Neural cell (in vitro differentiated cells): Measurements from ENCODE around the gene LARGE1. TPM values are rescaled to one million over a fixed set of nuclear protein-coding genes. Genes with fewer than 3 reads are reported as not detected.

Experiments used
- H2AFZ ChIP-seq: fragments of 200-600, 300-800 bp; sonication (generic), shearing (Covaris generic); 2 replicates; pipeline ENCODE4 v1.6.0; 2014; ENCODE audit warnings: low read depth, mild to moderate bottlenecking, antibody characterized with exemption, low read length, moderate library complexity
- H3F3A ChIP-seq: fragments of 200-600 bp; shearing (Covaris generic); 2 replicates; pipeline ENCODE4 v1.6.1; 2016; ENCODE audit warnings: mild to moderate bottlenecking, moderate library complexity, mixed read lengths, antibody characterized with exemption, low read length; ENCODE audit not compliant: insufficient read depth, poor library complexity, severe bottlenecking
- H3K27ac ChIP-seq: fragments of 200-600, 300-800 bp; sonication (generic), shearing (Covaris generic); 2 replicates; pipeline ENCODE4 v1.5.1; 2014; ENCODE audit warnings: mild to moderate bottlenecking, low read length, moderate library complexity
- H3K27me3 ChIP-seq: fragments of 300-800, 200-600 bp; sonication (generic), shearing (Covaris generic); 2 replicates; pipeline ENCODE4 v1.6.0; 2014; ENCODE audit warnings: mild to moderate bottlenecking, low read depth, low read length, moderate library complexity; ENCODE audit not compliant: insufficient read depth
- H3K36me3 ChIP-seq: fragments of 300-800, 200-600 bp; sonication (generic), shearing (Covaris generic); 2 replicates; pipeline ENCODE4 v1.5.1; 2014; ENCODE audit warnings: mild to moderate bottlenecking, antibody characterized with exemption, low read length, moderate library complexity; ENCODE audit not compliant: insufficient read depth
- H3K4me2 ChIP-seq: fragments of 300-800, 200-600 bp; sonication (generic), shearing (Covaris generic); 2 replicates; pipeline ENCODE4 v1.6.0; 2014; ENCODE audit warnings: mild to moderate bottlenecking, low read length
- H3K4me3 ChIP-seq: fragments of 300-800, 200-600 bp; sonication (generic), shearing (Covaris generic); 2 replicates; pipeline ENCODE4 v1.5.1; 2014; ENCODE audit warnings: mild to moderate bottlenecking, low read length, moderate library complexity
- H3K79me2 ChIP-seq: fragments of 200-600 bp; shearing (Covaris generic); replicated peaks from 2 replicates; pipeline ENCODE4 v1.6.0; 2014; ENCODE audit warnings: mild to moderate bottlenecking, low read length, moderate library complexity; ENCODE audit not compliant: insufficient read depth
- H3K9ac ChIP-seq: fragments of 300-800, 200-600 bp; sonication (generic), shearing (Covaris generic); 2 replicates; pipeline ENCODE4 v1.6.1; 2016; ENCODE audit warnings: mild to moderate bottlenecking, low read length, mixed read lengths
- H3K9me2 ChIP-seq: fragments of 200-600 bp; shearing (Covaris generic); 2 replicates; pipeline ENCODE4 v1.6.1; 2016; ENCODE audit warnings: mild to moderate bottlenecking, low read length, mixed read lengths; ENCODE audit not compliant: insufficient read depth
- H3K9me3 ChIP-seq: fragments of 200-600, 300-800 bp; sonication (generic), shearing (Covaris generic); 2 replicates; pipeline ENCODE4 v1.6.1; 2016; ENCODE audit warnings: mild to moderate bottlenecking, mixed run types, low read length, moderate library complexity, mixed read lengths
- H4K20me1 ChIP-seq: fragments of 200-600 bp; shearing (Covaris generic); 2 replicates; pipeline ENCODE4 v1.6.1; 2016; ENCODE audit warnings: mild to moderate bottlenecking, mixed run types; ENCODE audit not compliant: insufficient read depth
- EP300 ChIP-seq: fragments of 450-650 bp; conservative IDR thresholded peaks from 2 replicates; pipeline ENCODE4 v1.6.1; 2014; ENCODE audit warnings: antibody characterized with exemption, mild to moderate bottlenecking, moderate library complexity; ENCODE audit not compliant: poor library complexity, severe bottlenecking
- EZH2 ChIP-seq: fragments of 200-600, 300-800 bp; shearing (Covaris generic), sonication (generic); IDR thresholded peaks from 2 replicates; pipeline ENCODE4 v1.6.1; 2014; ENCODE audit warnings: antibody characterized with exemption, low read length, borderline replicate concordance, mild to moderate bottlenecking; ENCODE audit not compliant: insufficient read depth, poor library complexity, severe bottlenecking
- MXI1 ChIP-seq: fragments of 450-650 bp; conservative IDR thresholded peaks from 2 replicates; pipeline ENCODE4 v1.6.1; 2014; ENCODE audit warnings: antibody characterized with exemption, mild to moderate bottlenecking; ENCODE audit not compliant: poor library complexity, severe bottlenecking
- POLR2AphosphoS5 ChIP-seq: IDR thresholded peaks from 2 replicates; pipeline ENCODE4 v1.6.1; 2012
- RAD21 ChIP-seq: fragments of 450-650 bp; conservative IDR thresholded peaks from 2 replicates; pipeline ENCODE4 v1.6.1; 2014; ENCODE audit warnings: antibody characterized with exemption, mild to moderate bottlenecking, moderate library complexity
- REST ChIP-seq: IDR thresholded peaks from 2 replicates; pipeline ENCODE4 v1.6.1; 2012; ENCODE audit warnings: borderline replicate concordance
- SMC3 ChIP-seq: fragments of 450-650 bp; conservative IDR thresholded peaks from 2 replicates; pipeline ENCODE4 v1.6.1; 2014; ENCODE audit warnings: antibody characterized with exemption, mild to moderate bottlenecking, moderate library complexity; ENCODE audit not compliant: poor library complexity
- TAF1 ChIP-seq: IDR thresholded peaks from 2 replicates; pipeline ENCODE4 v1.6.1; 2012; ENCODE audit warnings: low read depth
- polyA plus RNA-seq: library from polyadenylated mRNA; depleted of rRNA; stranded (reverse); fragments of >200 nt; gene quantifications from 2 replicates; pipeline ENCODE4 v1.2.3, GENCODE V29; 2014
- TF ChIP-seq, protein P1 (sequence below): fragments of 450-650 bp; IDR thresholded peaks from 2 replicates; pipeline ENCODE4 v1.5.1; 2014; ENCODE audit warnings: antibody characterized with exemption, mild to moderate bottlenecking, moderate library complexity; ENCODE audit not compliant: poor library complexity, severe bottlenecking

The LARGE1 gene
- polyA plus RNA-seq, 1 donor from 2014 or later = 27.5 TPM

DNA sequence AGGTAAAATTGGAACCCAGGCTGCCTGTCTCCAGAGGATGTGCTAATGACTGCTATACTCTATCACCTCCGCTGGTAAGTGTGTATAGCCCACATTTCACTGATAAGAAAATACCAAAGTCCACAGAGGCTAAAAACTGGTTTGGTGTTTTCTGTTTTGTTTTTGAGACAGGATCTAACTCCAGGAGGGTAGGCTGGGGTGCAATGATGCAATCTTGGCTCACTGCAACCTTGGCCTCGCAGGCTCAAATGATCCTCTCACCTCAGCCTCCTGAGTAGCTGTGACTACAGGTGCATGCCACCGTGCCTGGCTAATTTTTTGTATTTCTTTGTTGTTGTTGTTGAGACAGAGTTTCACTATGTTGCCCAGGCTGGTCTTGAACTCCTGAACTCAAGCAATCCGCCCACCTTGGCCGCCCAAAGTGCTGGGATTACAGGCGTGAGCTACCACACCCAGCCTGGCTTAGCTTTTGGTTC is 409.8 kb downstream of the LARGE1 start:
- no peaks in the 10 kb centered on the region for H3K9me3 ChIP-seq
- no peak overlapping the region for H3K27ac ChIP-seq
- no peak overlapping the region for H2AFZ ChIP-seq
- H3K79me2 ChIP-seq = no peaks in the 10 kb centered on the region
- no peaks in the 10 kb centered on the region for H3F3A ChIP-seq
- no peaks in the 10 kb centered on the region for H4K20me1 ChIP-seq
- no peaks in the 10 kb centered on the region for H3K27me3 ChIP-seq
- TF ChIP-seq SMC3 = no peak
- no peak for TF ChIP-seq POLR2AphosphoS5
- no peak for TF ChIP-seq RAD21
- no peak for TF ChIP-seq EZH2
- TF ChIP-seq EP300 = no peak
- TF ChIP-seq, protein P1, sequence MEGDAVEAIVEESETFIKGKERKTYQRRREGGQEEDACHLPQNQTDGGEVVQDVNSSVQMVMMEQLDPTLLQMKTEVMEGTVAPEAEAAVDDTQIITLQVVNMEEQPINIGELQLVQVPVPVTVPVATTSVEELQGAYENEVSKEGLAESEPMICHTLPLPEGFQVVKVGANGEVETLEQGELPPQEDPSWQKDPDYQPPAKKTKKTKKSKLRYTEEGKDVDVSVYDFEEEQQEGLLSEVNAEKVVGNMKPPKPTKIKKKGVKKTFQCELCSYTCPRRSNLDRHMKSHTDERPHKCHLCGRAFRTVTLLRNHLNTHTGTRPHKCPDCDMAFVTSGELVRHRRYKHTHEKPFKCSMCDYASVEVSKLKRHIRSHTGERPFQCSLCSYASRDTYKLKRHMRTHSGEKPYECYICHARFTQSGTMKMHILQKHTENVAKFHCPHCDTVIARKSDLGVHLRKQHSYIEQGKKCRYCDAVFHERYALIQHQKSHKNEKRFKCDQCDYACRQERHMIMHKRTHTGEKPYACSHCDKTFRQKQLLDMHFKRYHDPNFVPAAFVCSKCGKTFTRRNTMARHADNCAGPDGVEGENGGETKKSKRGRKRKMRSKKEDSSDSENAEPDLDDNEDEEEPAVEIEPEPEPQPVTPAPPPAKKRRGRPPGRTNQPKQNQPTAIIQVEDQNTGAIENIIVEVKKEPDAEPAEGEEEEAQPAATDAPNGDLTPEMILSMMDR = no peak
- no peak for TF ChIP-seq REST
- no peak for TF ChIP-seq MXI1
- H3K4me2 ChIP-seq = no peak overlapping the region
- H3K36me3 ChIP-seq = no peaks in the 10 kb centered on the region
- no peak overlapping the region for H3K9ac ChIP-seq
- H3K9me2 ChIP-seq = no peaks in the 10 kb centered on the region
- no peak overlapping the region for H3K4me3 ChIP-seq

GRCh38 chr22:33504941-33505625 is 415.2 kb downstream of the LARGE1 start:
- H3K9me2 ChIP-seq = no peaks in the 10 kb centered on the region
- H3K9me3 ChIP-seq = no peaks in the 10 kb centered on the region
- TF ChIP-seq, protein P1 = no peak
- TF ChIP-seq EZH2 (no peak), RAD21 (no peak), POLR2AphosphoS5 (no peak), TAF1 (no peak), REST (no peak), MXI1 (no peak), SMC3 (no peak), EP300 (no peak)
- H3K4me3 ChIP-seq = no peak overlapping the region
- no peaks in the 10 kb centered on the region for H3K36me3 ChIP-seq
- H3K27ac ChIP-seq = no peak overlapping the region
- no peaks in the 10 kb centered on the region for H3K27me3 ChIP-seq
- no peak overlapping the region for H3K9ac ChIP-seq
- no peaks in the 10 kb centered on the region for H3F3A ChIP-seq
- H3K4me2 ChIP-seq = no peak overlapping the region
- H4K20me1 ChIP-seq = no peaks in the 10 kb centered on the region
- H2AFZ ChIP-seq = no peak overlapping the region
- H3K79me2 ChIP-seq = no peaks in the 10 kb centered on the region
